Measurements from ENCODE around the gene PIP. TPM values are rescaled to one million over a fixed set of nuclear protein-coding genes. Genes with fewer than 3 reads are reported as not detected.

Gene PIP
- not detected in 2 replicates for total RNA-seq

DNA sequence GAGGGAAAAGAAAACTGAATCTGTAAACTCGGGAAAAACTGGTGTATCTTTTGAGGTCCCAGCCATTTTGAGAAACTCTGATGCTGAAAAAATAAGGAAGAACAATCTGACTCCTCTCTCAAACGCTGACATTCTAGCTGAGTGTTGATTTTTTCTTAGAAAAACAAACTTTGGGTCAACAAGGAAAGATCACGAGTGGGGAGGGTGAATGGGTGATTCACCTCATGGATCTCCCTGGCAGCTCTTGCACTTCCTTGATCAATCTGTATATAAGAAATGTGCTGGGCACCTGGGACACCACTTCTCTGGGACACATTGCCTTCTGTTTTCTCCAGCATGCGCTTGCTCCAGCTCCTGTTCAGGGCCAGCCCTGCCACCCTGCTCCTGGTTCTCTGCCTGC, at the start of gene PIP:
TSS of gene PIP (plus strand) at position 297 of the 400 bp plus-strand sequence. CDS start at position 337, 40 bp downstream.

GRCh38 chr7:143183024-143183423, 51.1 kb downstream of the PIP start, which contains the start of gene TAS2R39:
TSS of gene TAS2R39 (plus strand) at chr7:143183419. CDS start at chr7:143183419, 0 bp downstream.

Other genes starting within 250 kb of the PIP start
- gene TRPV6, start 246.3 kb upstream of the PIP start, total RNA-seq, result not detected in 2 replicates
- gene TRPV5, start 198.3 kb upstream of the PIP start, total RNA-seq, result not detected in 2 replicates
- not detected in 2 replicates for gene LLCFC1, start 192.6 kb upstream of the PIP start, total RNA-seq
- gene KEL, start 169.7 kb upstream of the PIP start, total RNA-seq, result 0.05 TPM in 1 of 2 replicates, not detected in the other
- gene OR9A2, start 104.9 kb upstream of the PIP start, total RNA-seq, result not detected in 2 replicates
- not detected in 2 replicates for gene OR6V1, start 79.7 kb upstream of the PIP start, total RNA-seq
- gene TAS2R39, start 51.3 kb downstream of the PIP start, total RNA-seq, result not detected in 2 replicates
- gene TAS2R40, start 90.0 kb downstream of the PIP start, total RNA-seq, result not detected in 2 replicates
- gene GSTK1, start 131.4 kb downstream of the PIP start, total RNA-seq, result 132 and 150 TPM in 2 replicates
- 0.24 TPM in 1 of 2 replicates, not detected in the other for gene TMEM139, start 152.9 kb downstream of the PIP start, total RNA-seq
- 6.5 and 7.6 TPM in 2 replicates for gene CASP2, start 156.3 kb downstream of the PIP start, total RNA-seq
- not detected in 2 replicates for gene CLCN1, start 184.0 kb downstream of the PIP start, total RNA-seq
- gene FAM131B, start 230.6 kb downstream of the PIP start, total RNA-seq, result 0.94 and 1.5 TPM in 2 replicates
- 120 and 135 TPM in 2 replicates for gene ZYX, start 249.3 kb downstream of the PIP start, total RNA-seq

All from cardiac ventricle fibroblast (primary cell).